ENCODE results near the gene RPTOR. TPM values are rescaled to one million over a fixed set of nuclear protein-coding genes. Genes with fewer than 3 reads are reported as not detected.

The RPTOR gene
- polyA plus RNA-seq, 1 donor from 2014 or later: 8.0 TPM

DNA sequence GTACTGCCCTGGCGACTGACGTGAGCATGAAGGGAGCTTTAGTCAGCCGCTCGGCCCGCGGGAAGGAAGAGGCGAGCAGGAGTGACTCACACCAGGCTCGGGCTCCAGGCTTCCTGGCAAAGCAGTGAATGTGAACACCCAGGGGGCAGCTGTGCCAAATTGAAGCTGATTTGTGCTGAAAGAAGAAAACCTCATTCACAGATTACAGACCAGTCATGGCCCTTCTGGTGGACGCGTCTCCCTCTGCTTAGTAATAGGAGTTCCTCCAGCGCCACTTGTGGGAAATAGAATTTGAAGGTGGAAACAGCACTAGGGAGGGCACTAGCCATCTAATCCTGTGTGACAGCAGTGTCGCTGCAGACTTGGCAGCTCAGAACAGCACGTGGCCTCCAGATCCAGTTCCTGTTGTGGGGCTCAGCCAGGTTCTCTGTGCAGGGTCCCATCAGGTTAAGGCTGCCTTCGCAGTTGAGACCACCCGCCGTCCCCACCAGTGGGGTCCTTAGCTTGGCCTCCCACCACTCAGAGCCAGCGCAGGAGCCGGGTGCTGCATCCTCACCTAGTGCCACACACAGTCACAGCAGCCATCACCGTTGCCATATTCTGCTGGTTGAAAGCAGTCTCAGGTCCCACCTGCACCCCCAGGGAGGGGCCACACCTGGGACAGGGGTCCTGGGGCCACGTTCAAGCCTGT is 282.5 kb downstream of the RPTOR start:
- no peaks in the 10 kb centered on the region for H3K9me3 ChIP-seq (ENCODE audit: low read length)
- H3F3A ChIP-seq (ENCODE audit: insufficient read depth, low read length, poor library complexity, severe bottlenecking): no peaks in the 10 kb centered on the region
- H3K9ac ChIP-seq (ENCODE audit: low read length): no peak overlapping the region
- H4K20me1 ChIP-seq (ENCODE audit: insufficient read depth): no peaks in the 10 kb centered on the region
- no peak for TF ChIP-seq EP300 (conservative IDR thresholded peaks at IDR 0.05; ENCODE audit: poor library complexity, severe bottlenecking)
- no peak overlapping the region for H3K4me3 ChIP-seq (ENCODE audit: low read length)
- no peak overlapping the region for H2AFZ ChIP-seq (ENCODE audit: low read depth, low read length)
- no peak overlapping the region for H3K27ac ChIP-seq (ENCODE audit: low read length)
- H3K9me2 ChIP-seq (ENCODE audit: insufficient read depth, low read length): no peaks in the 10 kb centered on the region
- H3K4me2 ChIP-seq (ENCODE audit: low read length): no peak overlapping the region
- no peaks in the 10 kb centered on the region for H3K36me3 ChIP-seq (ENCODE audit: insufficient read depth, low read length)
- no peaks in the 10 kb centered on the region for H3K27me3 ChIP-seq (ENCODE audit: insufficient read depth, low read depth, low read length)
- H3K79me2 ChIP-seq (replicated peaks; ENCODE audit: insufficient read depth, low read length): no peaks in the 10 kb centered on the region

DNA sequence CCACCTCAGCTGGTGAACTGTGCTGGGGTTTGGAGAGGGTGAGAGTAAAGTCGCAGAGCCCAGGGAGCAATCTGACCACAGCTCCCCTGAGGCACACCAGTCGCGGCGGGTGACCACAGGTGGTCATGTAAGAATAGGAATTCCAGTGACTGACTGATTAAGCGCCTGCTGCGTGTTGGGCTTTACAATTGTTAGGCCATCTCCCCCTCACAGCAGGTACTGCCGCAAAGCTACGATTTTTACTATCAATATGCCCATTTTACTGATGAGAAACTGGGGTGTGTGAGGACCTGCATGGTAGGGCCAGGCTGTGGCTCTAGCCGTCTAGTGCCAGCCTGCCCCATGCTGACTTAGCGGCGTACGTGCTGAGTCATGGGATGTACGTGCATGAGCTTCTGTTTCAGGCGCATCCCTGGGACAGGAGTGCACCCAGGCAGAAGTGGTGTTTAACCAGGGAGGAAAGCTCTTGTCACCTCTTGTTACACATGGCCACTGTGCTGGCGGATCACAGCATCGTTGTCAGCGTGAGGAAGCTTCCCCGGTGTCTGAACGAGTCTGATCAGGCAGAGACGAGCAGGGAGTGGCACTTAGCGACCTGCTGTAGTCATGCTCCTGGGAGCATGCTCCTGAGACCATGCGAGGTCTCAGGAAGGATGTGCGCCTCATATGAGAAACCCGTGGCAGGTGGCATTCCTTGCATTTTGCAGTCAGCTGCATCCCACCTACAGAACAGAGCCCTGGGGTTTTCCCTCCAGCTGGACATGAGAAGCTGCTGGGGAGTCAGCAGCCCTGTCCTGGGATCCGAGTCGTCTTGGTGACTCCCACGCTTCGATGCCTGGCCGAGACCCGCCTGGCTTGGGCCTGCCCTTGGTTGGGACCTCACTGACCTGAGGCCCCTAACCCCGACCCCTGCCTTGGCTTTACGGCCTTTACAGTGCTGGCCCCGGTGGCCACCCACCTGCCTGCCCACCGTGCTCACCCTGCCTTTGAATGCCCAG is 283.3 kb downstream of the RPTOR start:
- H3K36me3 ChIP-seq (ENCODE audit: insufficient read depth, low read length): no peaks in the 10 kb centered on the region
- no peak overlapping the region for H2AFZ ChIP-seq (ENCODE audit: low read depth, low read length)
- no peak overlapping the region for H3K27ac ChIP-seq (ENCODE audit: low read length)
- no peaks in the 10 kb centered on the region for H3K9me2 ChIP-seq (ENCODE audit: insufficient read depth, low read length)
- no peaks in the 10 kb centered on the region for H4K20me1 ChIP-seq (ENCODE audit: insufficient read depth)
- no peak overlapping the region for H3K4me2 ChIP-seq (ENCODE audit: low read length)
- peak; percentile 26 for TF ChIP-seq MXI1 (conservative IDR thresholded peaks at IDR 0.05; ENCODE audit: poor library complexity, severe bottlenecking)
- no peak for TF ChIP-seq RAD21 (conservative IDR thresholded peaks at IDR 0.05)
- peak; percentile 55 for TF ChIP-seq POLR2AphosphoS5 (IDR thresholded peaks at IDR 0.05)
- peak overlapping the region; percentile 30 for H3K4me3 ChIP-seq (ENCODE audit: low read length)
- no peak overlapping the region for H3K9ac ChIP-seq (ENCODE audit: low read length)
- H3F3A ChIP-seq (ENCODE audit: insufficient read depth, low read length, poor library complexity, severe bottlenecking): peaks cover 8% of the 10 kb centered on the region
- H3K79me2 ChIP-seq (replicated peaks; ENCODE audit: insufficient read depth, low read length): no peaks in the 10 kb centered on the region
- H3K27me3 ChIP-seq (ENCODE audit: insufficient read depth, low read depth, low read length): no peaks in the 10 kb centered on the region
- no peaks in the 10 kb centered on the region for H3K9me3 ChIP-seq (ENCODE audit: low read length)

GRCh38 chr17:80829166-80829813 is 284.7 kb downstream of the RPTOR start:
- Histone ChIP-seq H3K4me3 (ENCODE audit: low read length) (no peak overlapping the region), H3K36me3 (ENCODE audit: insufficient read depth, low read length) (no peaks in the 10 kb centered on the region), H4K20me1 (ENCODE audit: insufficient read depth) (no peaks in the 10 kb centered on the region), H3F3A (ENCODE audit: insufficient read depth, low read length, poor library complexity, severe bottlenecking) (peaks cover 9% of the 10 kb centered on the region), H3K9me2 (ENCODE audit: insufficient read depth, low read length) (no peaks in the 10 kb centered on the region), H3K9ac (ENCODE audit: low read length) (no peak overlapping the region), H3K27me3 (ENCODE audit: insufficient read depth, low read depth, low read length) (no peaks in the 10 kb centered on the region), H3K27ac (ENCODE audit: low read length) (no peak overlapping the region), H3K79me2 (replicated peaks; ENCODE audit: insufficient read depth, low read length) (no peaks in the 10 kb centered on the region), H3K4me2 (ENCODE audit: low read length) (no peak overlapping the region), H3K9me3 (ENCODE audit: low read length) (no peaks in the 10 kb centered on the region), H2AFZ (ENCODE audit: low read depth, low read length) (no peak overlapping the region)
- TF ChIP-seq EP300 (conservative IDR thresholded peaks at IDR 0.05; ENCODE audit: poor library complexity, severe bottlenecking): no peak
- TF ChIP-seq CTCF (IDR thresholded peaks at IDR 0.05; ENCODE audit: poor library complexity, severe bottlenecking): no peak
- no peak for TF ChIP-seq SMC3 (conservative IDR thresholded peaks at IDR 0.05; ENCODE audit: poor library complexity)
- no peak for TF ChIP-seq MXI1 (conservative IDR thresholded peaks at IDR 0.05; ENCODE audit: poor library complexity, severe bottlenecking)
